ENCODE data around the gene SNX19.
"Not testable (repeated sequence)": the region's sequence is repeated elsewhere in the genome, so short reads cannot be mapped to it uniquely, and the experiment has no call there.

SNX19 gene, protein sequence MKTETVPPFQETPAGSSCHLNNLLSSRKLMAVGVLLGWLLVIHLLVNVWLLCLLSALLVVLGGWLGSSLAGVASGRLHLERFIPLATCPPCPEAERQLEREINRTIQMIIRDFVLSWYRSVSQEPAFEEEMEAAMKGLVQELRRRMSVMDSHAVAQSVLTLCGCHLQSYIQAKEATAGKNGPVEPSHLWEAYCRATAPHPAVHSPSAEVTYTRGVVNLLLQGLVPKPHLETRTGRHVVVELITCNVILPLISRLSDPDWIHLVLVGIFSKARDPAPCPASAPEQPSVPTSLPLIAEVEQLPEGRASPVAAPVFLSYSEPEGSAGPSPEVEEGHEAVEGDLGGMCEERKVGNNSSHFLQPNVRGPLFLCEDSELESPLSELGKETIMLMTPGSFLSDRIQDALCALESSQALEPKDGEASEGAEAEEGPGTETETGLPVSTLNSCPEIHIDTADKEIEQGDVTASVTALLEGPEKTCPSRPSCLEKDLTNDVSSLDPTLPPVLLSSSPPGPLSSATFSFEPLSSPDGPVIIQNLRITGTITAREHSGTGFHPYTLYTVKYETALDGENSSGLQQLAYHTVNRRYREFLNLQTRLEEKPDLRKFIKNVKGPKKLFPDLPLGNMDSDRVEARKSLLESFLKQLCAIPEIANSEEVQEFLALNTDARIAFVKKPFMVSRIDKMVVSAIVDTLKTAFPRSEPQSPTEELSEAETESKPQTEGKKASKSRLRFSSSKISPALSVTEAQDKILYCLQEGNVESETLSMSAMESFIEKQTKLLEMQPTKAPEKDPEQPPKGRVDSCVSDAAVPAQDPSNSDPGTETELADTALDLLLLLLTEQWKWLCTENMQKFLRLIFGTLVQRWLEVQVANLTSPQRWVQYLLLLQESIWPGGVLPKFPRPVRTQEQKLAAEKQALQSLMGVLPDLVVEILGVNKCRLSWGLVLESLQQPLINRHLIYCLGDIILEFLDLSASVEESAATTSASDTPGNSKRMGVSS

DNA sequence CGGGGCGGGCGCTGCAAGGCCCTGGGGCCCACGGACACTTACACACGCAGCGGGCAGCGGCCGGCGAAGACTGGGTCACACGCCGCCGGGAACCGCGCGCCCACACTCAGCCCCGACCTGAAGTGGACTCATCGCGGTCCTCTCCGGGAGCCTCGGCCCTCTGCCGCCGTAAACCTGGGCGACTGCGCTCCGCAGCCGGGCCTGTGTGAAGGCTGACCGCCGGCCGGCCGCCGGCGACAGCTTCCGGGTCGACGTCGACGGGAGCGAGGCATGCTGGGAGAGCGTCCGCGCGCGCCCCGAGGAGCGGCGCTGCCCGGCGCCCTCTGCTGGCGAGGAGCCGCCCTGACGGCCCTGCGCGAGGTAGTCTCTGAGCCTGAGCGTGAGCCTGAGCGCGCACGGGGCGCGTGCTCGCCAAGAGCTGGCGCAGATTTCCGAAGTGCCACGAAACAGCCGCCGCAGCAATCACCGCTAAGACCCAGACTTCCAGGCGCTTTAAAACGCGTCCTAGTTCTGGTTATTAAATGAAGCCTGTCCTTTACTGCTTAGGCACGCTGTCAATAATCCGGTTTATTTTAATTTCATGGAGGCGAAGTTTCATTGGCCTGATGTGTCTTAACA lies at the start of gene SNX19:
Gene SNX19, minus strand, starts transcription at position 242 of the 618 bp plus-strand sequence. CDS start 540 bp downstream, outside the sequence.
- DNase-seq (ENCODE audit: low spot score), result peak; percentile 93

DNA sequence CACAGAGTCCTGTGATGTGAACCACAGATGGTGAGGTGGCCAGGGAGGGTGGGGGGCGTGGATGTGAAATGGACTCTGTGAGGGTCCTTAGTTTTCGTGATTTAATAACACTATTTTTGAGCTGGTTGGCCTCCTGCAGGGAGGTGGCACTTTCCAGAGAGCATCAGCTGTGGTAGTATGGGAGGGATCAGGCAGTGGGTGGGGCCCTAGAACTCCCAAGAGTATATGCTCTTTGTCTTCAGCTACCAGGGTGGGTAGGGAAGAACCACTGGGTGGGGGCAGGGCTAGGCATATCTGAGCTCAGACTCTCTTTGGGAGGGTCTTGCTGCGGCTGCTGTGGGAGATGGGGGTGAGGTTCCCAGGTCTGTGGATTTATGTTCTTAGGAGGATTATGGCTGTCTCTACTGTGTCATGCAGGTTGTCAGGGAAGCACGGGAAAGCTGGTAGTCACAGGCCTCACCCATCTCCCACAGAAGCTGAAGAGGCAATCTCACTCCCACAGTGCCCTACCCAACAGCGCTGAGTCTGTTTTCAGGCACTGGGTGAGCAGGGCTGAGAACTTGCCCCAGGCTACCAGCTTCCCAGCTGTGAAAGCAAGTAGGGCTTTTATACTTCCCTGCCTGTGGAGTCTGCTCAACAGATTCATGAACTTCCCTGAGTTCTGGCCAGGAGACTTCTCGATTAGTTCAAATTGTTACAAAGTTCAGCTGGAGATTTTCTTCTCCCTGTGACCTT lies 47.9 kb upstream of the SNX19 start:
- DNase-seq (ENCODE audit: low spot score), result no peak

DNA sequence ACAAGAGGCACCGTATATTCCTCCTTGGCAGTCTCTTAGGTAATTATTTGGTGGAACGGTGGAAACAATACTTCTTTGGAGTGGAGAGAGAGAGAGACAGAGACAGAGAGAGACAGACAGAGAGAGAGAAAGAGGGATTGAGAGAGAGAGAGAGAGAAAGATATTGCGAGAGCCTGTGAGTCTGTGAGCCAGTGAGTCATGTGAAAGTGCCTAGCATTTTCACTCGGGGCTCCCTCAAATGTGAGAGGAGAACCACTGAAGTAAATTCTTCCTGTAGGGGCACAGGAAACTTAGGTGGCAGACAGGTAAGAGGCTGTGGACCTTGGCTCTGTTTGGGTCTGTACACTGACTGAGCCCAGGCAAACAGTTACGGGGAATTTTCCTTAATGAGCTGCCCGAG lies 31.6 kb upstream of the SNX19 start:
- no peak for DNase-seq (ENCODE audit: low spot score)

DNA sequence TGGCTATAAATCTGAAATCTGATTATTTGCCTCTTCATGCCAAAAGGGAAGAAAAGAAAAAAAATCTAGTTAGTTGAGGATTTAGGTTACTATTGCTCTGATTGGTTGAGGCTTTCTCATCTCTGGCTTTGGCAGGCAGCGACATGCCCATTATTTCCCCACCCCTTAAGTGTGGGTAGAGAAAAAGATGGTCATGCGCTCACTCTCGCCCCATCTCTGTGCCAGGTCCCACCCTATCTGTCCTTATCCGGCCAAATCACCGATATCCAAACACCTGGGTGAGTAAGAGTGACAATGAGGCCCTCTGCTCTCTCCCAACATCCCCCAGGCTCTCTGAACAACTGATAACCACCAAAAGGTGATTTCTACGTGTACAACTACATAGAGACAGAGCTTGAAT lies 31.2 kb upstream of the SNX19 start:
- no peak for DNase-seq (ENCODE audit: low spot score)

DNA sequence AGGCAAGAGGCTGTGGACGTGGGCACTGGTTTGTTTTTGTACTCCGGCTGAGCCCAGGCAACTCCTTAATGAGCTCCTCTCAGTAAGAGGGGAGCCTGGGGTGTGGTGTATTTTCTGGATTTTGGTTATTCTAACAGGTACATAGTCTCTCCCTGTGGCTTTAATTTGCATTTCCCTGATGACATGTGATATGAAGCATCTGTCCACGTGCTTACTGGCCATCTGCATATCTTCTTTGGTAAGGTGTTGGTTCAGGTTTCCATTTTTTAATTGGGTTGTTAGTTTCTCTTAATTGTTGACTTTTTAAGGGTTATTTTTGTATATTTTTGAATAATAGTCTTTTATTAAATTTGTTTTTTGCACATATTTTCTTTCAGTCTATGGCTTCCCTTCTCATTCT lies 30.8 kb upstream of the SNX19 start:
- no peak for DNase-seq (ENCODE audit: low spot score)

DNA sequence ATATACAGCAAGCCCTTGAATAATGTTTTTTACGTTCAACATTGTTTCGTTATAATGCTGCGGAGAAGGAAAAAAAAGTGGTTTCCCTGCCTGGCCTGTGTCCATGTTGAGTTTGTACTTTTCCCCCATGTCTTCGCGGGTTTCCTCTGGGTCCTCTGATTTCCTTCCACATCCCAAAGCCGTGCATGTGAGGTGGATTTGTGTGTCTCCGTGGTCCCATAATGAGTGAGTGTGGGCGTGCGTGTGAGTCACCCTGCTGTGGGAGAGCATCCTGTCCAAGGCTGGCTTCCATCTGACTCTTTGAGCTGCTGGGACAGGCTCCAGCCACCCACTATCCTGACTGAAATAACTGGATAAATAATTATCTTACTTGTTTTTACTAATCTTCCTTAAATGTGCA lies 29.6 kb upstream of the SNX19 start:
- DNase-seq (ENCODE audit: low spot score), result no peak

DNA sequence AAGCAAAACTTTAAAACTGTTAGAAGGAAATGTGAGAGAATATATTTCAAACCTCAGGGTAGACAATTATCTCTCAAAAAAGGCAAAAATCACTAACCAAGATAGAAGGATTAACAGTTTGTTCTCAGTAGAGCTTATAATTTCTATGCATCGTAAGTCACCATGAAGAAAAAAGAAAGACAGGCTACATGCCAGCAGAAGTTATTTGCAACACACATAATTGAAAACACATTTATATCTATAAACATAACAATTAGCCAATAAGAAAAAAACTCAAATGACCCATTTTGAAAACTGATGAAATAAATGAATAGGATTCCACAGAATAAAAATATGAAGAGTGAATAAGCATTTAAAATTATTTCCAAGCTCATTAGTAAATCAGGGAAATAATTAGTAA lies 24.4 kb upstream of the SNX19 start:
- no peak for DNase-seq (ENCODE audit: low spot score)

DNA sequence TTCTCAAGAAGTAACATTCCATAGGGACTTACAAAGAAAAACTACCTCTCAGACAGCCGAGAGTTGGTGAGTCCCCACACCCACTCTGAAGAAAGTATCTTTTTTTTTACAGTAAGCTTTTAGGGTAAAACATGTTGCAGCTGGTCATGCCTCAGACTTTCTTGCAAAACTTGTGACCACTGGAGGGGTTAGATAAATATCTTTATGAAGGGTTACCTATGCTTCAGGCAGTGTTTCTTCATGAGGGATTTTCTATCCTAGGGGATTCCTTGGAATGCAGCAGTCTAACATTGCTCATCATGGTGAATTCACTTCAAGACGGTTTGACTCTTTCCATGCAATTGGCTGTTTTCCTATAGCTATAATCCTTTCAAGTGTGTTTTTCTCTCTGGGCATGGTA lies 20.8 kb upstream of the SNX19 start:
- DNase-seq (ENCODE audit: low spot score), result no peak

DNA sequence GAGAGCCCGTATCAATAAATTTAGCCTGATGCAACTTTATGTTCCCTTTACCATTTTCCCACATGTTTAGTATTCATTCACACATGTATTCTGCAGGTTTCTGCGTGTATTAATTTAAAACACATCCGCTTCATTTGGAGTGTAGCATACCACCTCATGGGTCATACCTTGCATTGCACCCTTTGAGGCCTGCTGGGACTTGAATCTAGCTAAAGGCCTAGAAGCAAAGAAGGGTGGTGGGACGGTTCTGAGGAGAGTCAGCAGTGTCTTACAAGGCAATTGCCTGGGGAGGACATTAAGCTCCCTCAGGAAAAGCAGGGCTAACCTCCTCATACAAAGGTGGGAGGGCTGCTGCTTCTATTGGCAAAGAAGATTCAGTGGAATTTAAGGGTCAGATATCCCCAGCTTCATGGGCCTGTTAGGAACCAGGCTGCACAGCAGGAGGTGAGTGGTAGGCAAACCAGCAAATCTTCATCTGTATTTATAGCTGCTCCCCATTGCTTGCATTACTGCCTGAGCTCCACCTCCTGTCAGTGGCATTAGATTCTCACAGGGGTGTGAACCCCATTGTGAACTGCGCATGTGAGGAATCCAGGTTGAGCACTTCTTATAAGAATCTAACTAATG lies 15.9 kb upstream of the SNX19 start:
- no peak for DNase-seq (ENCODE audit: low spot score)

DNA sequence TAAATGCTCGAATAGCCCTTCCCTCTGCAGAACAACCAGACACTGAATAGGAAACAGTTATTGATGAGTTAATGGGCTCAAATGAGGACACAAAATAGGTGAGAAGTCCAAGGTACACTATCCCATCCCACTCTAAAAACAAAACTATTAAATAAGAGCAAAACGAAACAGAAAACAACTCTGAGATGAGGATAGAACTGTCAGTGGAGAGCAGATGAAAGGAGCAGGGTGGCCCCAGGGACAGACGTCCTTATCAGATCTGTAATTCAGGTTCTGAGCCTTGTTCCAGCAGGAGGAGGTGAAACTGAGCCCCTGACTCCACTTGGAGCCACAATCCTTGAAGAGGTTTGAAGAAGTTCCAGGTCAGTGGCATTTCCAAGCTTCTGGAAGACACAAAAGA lies 8.5 kb upstream of the SNX19 start:
- no peak for DNase-seq (ENCODE audit: low spot score)

DNA sequence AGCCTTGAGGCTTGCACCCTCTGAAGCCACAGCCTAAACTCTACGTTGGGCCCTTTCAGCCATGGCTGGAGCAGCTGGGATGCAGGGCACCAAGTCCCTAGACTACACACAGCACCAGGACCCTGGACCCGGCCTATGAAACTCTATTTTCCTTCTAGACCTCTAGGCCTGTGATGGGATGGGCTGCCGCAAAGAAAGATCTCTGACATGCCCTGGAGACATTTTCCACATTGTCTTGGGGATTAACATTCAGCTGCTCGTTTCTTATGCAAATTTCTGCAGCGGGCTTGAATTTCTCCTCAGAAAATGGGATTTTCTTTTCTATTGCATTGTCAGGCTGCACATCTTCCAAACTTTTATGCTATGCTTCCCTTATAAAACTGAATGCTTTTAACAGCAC lies 4.3 kb upstream of the SNX19 start:
- DNase-seq (ENCODE audit: low spot score), result not testable (repeated sequence)

DNA sequence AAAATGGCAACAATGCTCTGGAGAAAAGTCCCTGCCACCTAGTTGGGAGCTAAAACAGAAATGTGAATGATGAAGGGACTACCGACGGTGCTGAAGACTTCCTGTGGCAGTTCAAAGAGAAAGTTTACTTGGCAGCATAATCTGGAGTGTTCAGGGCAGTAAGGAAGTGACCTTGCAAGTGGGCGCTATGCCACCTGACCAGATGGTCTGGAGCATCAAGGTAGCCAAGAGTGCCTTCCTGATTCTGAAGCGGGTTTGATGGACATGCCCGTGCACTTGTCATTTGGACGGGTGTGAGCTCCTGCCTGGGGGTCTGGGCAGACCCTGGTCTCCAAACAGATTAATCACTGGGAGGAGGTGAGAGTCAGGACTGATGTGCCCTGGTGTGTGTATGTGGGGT lies 1.8 kb upstream of the SNX19 start:
- no peak for DNase-seq (ENCODE audit: low spot score)

DNA sequence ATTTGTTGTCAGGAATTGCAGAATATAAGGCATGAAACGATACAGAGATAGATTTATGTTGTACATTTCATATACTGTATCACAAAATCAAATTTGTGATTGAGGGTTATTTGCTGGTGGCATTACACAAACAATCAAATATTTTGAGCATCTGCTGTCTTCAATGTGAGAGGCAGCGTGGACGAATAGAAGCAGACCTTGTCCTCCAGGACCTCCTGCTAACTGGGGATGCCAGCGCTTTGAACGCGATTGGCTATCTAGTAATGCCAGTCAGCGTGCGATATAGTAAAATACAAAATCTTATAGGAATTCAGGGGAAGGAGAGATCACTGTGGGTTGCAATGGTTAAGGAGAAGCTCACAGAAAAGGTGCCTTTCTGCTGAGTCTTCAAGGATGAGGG lies 631 bp upstream of the SNX19 start:
- DNase-seq (ENCODE audit: low spot score), result no peak

DNA sequence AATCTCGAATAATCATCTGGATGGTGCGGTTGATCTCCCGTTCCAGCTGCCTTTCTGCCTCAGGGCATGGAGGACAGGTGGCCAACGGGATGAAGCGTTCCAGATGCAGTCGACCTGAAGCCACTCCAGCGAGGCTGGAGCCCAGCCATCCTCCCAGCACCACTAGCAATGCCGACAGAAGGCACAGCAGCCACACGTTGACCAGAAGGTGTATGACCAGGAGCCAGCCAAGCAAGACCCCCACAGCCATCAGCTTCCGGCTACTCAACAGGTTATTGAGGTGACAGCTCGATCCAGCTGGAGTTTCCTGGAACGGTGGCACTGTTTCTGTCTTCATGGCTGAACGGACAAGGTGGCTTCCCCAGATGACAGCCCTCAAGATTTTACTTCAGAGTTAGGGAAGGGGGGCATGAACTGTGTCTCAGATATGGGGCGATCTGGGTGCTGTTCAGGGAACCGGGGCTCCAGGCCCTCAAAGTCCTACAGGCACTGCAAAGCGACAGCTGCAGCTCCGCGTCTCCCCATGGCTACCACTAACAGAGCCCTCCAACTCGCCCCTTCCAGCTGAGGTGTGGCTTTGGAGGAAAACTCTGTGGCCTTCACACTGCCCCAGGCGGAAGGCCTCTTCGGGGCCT lies 559 bp downstream of the SNX19 start:
- no peak for DNase-seq (ENCODE audit: low spot score)

DNA sequence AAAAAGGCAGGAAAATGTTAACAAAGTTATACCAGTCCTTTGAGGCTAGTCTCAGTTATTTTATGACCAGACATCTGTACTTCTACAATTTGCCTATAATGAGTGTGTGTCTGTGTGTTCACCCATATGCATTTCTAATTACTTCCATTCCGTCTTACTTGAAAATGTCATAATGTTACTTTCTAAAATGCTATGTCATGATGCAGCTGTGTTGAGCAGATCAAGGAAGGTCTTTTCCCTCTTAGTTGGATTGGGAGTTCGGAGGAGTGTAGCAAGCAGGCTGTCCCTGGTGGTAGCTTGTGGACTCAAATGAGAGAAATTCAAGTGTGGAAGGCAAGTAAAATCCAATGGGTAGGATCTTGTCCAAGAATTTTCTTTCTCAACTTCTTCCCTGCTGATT lies 3.0 kb downstream of the SNX19 start:
- no peak for DNase-seq (ENCODE audit: low spot score)

DNA sequence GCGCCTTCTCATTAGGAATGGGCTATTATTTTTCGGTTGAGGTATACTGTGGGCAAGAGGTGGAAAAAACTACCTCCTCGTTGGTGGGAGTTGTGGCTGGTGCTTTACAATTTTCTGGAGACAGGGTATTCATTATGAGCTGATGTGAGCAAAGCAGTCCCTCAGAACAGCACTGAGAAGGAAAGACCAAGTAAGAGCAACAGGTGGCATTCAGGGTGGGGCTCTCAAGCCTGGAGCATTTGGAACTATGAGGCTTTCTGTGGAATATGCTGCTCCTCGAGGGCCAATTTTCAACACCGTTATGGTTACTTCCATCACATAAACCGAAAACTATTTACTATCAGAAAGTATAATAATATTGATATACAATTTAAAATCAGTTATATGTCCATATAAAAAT lies 3.7 kb downstream of the SNX19 start:
- DNase-seq (ENCODE audit: low spot score), result no peak

DNA sequence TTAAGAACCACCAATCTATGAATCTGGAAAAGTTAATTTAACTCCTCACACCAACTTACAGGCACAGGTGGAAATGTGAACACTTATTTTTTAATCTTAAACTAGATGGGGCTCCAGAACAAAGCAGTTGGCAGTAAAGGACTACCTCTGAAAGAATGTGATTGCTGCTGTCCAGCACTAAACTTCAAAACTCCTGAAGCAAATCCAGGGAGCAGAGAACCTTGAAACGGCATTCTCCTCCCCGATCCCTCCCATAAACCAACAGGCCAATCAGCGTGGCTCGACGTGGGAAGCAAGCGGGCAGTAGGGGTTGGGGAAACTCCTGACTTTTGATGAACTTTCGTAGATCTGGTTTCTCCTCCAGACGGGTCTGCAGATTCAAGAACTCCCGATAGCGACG lies 5.0 kb downstream of the SNX19 start:
- DNase-seq (ENCODE audit: low spot score), result no peak

DNA sequence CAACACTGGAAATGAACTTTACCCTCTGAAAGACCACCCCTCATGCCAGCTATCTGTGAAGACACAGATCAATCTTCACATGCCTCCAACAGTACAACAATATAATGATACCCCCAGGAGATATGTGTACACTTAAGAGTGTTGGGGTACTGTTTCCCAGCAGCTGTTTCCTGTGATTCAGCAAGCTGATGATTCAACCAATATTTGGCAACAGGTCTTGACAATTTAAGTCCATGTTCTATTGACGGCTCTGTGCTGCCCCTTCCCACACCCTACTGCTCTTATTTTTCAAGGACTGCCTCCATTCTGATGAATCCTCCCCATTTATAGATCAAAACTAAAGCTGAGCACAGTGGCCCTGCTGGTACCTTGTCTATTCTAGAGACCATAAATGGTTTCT lies 6.6 kb downstream of the SNX19 start:
- DNase-seq (ENCODE audit: low spot score), result no peak

DNA sequence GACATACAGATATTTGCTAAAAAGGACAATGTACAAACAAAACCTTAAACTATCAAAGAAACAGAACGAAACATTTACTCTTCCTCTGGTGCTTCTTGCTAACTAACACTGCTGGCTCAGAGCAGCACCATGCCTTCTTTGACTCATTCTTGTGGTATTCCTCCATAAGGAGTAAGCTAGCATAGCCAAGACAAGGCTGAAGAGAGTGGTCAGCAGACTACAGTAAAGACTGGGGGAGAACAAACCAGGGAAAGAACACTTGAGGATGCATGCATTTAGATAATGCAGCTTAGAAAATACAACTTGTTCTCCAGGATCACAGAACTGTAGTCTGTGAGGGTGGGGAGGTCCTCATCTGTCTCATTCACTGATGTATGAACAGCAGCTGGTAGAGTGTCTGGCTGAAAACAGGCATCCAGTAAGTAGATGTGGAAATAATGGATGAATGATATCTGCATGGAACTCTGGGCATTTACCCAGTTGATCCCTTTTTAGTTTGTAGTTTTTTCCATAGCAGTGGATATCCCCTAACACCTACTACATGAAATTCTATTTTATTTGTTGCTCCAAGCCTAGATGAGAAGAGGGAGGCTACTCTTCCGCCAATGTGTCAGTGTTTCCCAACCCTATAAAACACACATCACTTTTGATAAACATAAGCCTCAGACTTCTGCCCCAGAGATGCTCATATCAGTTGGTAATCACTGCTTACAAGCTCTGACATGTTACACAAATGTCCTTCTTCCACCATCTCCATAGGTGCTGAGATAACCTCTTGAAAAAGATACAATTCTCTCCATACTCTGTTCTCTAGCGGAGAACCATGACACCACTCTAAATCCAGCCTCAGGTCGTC lies 7.3 kb downstream of the SNX19 start:
- no peak for DNase-seq (ENCODE audit: low spot score)

DNA sequence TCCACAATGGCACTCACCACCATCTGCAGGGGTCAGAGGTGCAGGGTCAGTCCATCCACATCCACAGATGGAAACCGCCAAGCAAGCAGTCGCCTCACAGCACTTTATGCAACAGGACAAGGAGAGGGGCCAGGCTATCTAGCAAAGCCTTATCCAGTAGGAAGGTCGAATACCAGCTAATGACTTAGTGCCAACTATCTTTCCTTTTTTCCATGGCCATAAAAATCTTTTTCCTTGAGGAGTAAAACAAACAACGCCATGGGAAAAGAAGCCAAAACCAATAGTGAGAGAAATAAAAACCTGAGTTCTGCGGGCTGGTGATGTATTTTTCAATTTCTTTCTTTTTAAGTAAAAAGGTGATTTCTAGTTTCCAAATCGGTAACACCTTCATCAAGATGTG lies 8.2 kb downstream of the SNX19 start:
- DNase-seq (ENCODE audit: low spot score), result no peak

Data from CD4-positive, alpha-beta T cell treated with Interleukin-2 at 100 ng/mL for 4 hours (primary cell).